Prostate gland (tissue), 2 donors: ENCODE data around the gene PTPN14.

Experiments
- POLR2A ChIP-seq: fragments of 450-650 bp; IDR thresholded peaks from one replicate; pipeline ENCODE4 v1.6.1; 2016; ENCODE audit warnings: antibody characterized with exemption, mild to moderate bottlenecking
- POLR2AphosphoS5 ChIP-seq: sonication (generic); formaldehyde crosslinking; IDR thresholded peaks from one replicate; pipeline ENCODE4 v1.6.1; 2017; ENCODE audit warnings: antibody characterized with exemption
- TF ChIP-seq, protein P1 (sequence below), 4 experiments: fragments of 200-600 bp in 2 of 4; fragments of 450-650 bp in 2 of 4; sonication (generic) in 2 of 4; IDR thresholded peaks; 1 replicate in 3 of 4; 2 replicates in 1 of 4; pipeline ENCODE4 v1.5.1; 2016 to 2019; ENCODE audit warnings: antibody characterized with exemption in 4 of 4, mild to moderate bottlenecking in 2 of 4, moderate library complexity in 2 of 4

GRCh38 chr1:214329470-214330220 is 221.8 kb downstream of the PTPN14 start:
- no peak for TF ChIP-seq POLR2A
- TF ChIP-seq, protein P1, sequence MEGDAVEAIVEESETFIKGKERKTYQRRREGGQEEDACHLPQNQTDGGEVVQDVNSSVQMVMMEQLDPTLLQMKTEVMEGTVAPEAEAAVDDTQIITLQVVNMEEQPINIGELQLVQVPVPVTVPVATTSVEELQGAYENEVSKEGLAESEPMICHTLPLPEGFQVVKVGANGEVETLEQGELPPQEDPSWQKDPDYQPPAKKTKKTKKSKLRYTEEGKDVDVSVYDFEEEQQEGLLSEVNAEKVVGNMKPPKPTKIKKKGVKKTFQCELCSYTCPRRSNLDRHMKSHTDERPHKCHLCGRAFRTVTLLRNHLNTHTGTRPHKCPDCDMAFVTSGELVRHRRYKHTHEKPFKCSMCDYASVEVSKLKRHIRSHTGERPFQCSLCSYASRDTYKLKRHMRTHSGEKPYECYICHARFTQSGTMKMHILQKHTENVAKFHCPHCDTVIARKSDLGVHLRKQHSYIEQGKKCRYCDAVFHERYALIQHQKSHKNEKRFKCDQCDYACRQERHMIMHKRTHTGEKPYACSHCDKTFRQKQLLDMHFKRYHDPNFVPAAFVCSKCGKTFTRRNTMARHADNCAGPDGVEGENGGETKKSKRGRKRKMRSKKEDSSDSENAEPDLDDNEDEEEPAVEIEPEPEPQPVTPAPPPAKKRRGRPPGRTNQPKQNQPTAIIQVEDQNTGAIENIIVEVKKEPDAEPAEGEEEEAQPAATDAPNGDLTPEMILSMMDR (IDR thresholded peaks at IDR 0.05): no peak
- TF ChIP-seq POLR2AphosphoS5: no peak
